Measurements from ENCODE around the gene ASB2.

DNA sequence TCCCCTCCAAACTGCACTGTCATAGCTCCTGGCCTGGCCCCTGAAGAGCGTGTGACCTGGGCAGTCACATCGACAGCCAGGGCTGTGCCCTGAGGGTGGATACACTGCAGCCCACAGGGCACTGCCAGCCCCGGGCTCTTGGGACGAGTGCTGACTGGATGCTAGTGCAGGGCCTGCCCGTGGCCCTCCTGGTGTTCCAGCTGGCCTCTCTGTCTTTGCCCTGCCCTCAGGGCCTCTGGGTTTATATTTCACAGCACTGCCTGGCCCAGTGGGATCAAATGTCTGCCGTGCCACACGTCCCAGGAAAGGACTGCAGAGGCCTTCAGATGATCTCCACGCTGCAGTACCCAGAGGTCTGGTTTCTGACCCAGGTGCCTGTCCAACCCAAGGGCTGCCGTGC lies 10.6 kb upstream of the ASB2 start:
- TF ChIP-seq CTCF (conservative IDR thresholded peaks at IDR 0.05 in 1 of 2, IDR thresholded peaks at IDR 0.05 in 1 of 2; ENCODE audit: low read depth in 1 of 2, low read length in 2 of 2) (no peak), EZH2 (IDR thresholded peaks at IDR 0.05; ENCODE audit: low read length, missing control alignments) (no peak)
